Retina (tissue), 1 donor: ENCODE measurements around the gene PSMG2.
"Not testable (repeated sequence)": the region's sequence is repeated elsewhere in the genome, so short reads cannot be mapped to it uniquely, and the experiment has no call there.

Experiments used
- DNase-seq: peaks from one replicate; pipeline ENCODE4 v3.0.0-alpha.2; 2016

The PSMG2 gene

GRCh38 chr18:12726331-12726730, 23.5 kb downstream of the PSMG2 start:
- no peak for DNase-seq

DNA sequence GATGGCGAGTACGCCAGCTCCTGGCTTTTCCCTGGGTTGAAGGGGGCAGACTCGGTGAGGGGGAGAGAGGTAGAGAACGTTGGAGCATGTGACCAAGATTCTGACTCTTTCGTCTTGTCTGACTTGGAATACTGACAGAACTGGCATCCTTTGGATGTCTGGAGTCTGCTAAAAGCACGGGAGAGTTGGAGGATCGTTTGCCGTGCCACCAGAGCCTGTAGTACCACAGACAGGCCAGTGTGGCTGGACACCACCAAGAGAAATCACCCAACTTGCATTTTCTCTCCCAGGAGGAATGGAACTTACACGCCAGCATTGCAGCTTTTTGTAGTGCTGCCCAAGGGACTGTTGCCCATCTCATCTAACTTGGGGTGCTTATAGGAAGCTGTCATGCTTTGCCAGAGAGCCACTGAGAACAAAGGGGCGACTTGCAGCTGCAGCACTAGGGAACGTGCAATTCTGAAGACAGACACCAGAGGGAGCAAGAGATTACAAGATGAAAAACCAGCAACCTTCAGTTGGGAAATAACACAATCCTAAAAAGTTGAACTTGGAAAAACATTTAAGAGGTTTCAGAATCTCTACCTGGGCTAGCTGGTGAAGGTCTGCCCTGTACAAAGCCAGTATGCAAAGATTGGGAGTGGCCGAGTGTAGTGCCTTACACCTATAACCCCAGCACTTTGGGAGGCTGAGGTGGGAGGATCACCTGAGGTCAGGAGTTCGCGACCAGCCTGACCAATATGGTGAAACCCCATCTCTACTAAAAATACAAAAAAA, 24.1 kb downstream of the PSMG2 start:
- DNase-seq: peak; percentile 84

GRCh38 chr18:12737243-12737902, 34.5 kb downstream of the PSMG2 start:
- peak; percentile 8 for DNase-seq

- DNase-seq: no peak
Measured at GRCh38 chr18:12741351-12741750, 38.5 kb downstream of the PSMG2 start.

- DNase-seq: no peak
Measured at GRCh38 chr18:12742453-12742852, 39.6 kb downstream of the PSMG2 start.

DNA sequence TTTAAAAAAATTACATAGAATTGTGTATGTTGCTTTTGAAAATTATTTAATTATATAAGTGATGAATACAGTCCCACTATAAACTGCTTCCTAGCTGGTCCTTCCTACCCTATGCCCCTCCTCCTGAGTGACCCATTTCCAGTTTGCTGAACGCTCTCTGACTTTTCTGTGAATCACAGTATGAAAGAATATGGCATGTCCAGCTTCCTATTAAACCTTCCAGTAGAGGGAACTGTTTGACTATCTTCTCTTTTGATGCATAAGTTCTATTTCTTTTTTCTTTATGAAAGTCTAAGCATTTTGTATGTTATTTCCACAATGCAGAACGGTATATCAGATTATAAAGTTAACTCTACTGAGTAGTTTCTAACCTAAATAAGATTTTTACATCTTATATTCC, 41.3 kb downstream of the PSMG2 start:
- no peak for DNase-seq

GRCh38 chr18:12745095-12745795, 42.4 kb downstream of the PSMG2 start:
- DNase-seq: no peak

- DNase-seq: no peak
Measured at GRCh38 chr18:12747530-12748315, 44.9 kb downstream of the PSMG2 start.

DNA sequence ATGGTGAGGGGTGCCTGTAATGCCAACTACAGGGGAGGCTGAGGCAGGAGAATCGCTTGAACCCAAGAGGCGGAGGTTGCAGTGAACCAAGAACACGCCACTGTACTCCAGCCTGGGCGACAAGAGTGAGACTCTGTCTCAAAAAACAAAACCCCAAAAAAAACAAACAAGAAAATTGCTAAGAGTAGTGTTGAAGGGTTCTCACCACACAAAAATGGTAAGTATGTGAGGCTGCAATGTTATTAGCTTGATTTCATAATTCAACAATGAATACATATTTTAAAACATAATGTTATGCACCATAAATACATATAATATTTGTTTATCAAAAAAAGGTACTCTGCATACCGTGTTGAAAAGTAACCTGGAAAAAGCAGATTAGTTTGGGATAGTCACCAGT, 45.8 kb downstream of the PSMG2 start:
- no peak for DNase-seq

- DNase-seq: no peak
Measured at GRCh38 chr18:12749121-12749520, 46.3 kb downstream of the PSMG2 start.

DNA sequence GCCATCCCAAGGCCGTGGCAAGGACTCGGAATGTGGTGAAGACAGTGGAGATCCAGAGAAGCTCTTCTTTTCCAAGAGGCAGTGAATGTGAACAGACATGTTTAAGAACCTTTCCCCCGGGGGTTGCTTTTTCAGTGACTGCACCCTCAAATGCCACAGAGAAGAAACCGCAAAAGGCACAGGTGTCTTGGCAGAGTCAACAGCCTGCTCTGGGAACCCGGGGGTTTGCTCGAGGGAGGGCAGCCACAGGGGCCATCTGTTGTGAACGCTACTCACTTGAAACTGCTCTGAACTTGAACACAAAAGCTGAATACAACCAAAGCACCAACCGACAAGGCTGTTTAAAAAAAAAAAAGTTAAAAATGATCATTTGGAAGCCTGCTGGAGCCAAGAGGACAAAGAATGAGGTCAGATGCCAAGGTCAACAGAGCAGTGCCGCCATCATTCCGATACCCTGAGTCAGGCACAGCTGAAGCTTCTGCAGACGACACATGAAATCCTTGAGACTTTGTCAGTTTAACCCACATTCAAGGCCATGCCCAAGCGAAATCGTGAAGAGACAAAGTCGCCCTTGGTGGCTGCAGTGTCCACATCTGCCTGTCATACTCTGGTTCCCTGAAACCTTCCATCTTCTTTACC, 47.4 kb downstream of the PSMG2 start:
- DNase-seq: no peak

- DNase-seq: no peak
Measured at GRCh38 chr18:12750715-12751502, 48.1 kb downstream of the PSMG2 start.

GRCh38 chr18:12751503-12751884, 48.7 kb downstream of the PSMG2 start:
- DNase-seq: no peak

DNA sequence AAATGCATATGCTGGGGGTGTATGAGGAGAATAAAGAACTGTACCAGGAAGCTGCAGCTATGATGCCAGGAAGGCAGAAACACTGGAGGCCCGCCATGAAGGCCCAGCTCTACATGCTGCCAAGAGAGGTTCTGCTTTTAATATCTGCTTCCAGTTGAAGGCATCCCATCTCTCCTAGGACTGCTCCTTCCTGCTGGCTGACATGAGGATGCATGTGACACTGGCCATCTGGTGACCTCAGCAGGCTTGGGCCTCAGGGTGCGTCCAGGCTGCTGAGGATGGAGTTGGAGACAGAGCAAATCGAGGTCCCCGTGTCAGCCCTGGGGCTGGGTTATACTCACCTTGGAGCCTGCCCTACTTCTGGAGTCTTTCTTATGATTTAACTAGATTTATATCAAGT, 49.0 kb downstream of the PSMG2 start:
- no peak for DNase-seq

DNA sequence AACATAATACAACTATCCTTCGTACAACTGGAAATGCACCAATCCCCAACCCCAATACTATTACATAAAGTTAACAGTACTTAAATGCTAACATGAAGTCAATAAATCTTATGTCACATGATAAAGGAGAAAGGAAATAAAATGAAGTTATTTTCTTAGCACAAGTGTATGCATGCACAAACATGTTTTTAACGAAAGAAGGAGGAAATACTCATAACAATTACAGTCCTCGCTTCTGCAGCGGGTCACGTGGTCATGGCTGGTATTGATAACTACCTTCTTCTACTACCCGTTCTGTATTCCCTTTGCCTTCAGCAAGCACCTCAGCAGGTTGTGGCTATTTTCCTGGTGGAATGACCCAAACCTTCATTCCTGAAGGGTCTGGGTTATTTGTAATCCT, 51.7 kb downstream of the PSMG2 start:
- DNase-seq: no peak

DNA sequence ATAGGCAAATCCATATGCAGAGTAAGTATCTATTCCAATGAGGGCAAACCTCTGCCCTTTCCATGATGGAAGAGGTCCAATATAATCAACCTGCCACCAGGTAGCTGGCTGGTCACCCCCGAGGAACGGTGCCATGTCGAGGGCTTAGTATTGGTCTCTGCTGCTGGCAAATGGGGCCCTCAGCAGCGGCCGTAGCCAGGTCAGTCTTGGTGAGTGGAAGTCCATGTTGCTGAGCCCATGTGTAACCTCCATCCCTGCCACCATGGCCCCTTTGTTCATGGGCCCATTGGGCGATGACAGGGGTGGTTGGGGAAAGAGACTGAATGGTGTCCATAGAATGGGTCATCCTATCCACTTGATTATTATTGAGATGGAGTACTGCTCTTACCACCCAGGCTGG, 52.8 kb downstream of the PSMG2 start:
- not testable (repeated sequence) for DNase-seq

DNA sequence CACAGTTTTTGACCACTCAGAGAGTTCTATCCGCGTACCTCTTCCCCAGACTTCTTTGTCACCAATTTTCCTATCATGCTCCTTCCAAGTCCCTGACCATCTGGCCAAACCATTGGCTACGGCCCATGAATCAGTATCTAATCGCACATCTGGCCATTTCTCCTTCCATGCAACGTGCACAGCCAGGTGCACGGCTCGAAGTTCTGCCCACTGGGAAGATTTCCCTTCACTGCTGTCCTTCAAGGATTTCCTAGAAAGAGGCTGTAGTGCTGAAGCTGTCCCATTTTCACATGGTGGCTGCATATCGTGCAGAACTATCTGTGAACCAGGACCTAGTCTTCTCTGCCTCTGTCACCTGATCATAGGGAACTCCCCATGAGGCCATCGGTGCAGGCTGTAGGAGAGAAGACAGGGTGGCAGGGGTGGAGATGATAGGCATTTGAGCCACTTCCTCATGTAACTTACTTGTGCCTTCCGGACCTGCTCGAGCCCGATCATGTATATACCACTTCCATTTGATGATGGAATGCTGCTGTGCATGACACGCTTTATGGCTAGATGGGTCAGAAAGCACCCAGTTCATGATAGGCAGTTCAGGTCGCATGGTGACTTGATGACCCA, 53.9 kb downstream of the PSMG2 start:
- DNase-seq: not testable (repeated sequence)

GRCh38 chr18:12758566-12758965, 55.7 kb downstream of the PSMG2 start:
- not testable (repeated sequence) for DNase-seq

DNA sequence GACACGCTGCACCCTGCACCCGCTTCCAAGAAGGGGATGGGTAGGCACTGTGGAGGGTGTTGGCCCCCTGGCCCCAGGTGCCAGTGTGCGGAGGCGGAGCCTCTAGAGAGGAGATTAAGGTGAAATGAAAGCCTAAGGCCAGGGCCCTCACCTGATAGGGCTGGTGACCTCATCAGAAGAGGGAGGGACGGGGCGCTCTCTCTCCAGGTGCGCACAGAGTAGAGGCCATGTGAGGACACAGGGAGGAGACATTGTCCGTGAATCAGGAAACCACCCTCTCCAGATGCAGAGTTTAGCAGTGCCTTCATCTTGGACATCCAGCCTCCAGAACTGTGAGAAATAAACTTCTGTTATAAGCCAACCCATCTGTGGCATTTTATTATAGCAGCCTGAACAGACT, 62.3 kb downstream of the PSMG2 start:
- DNase-seq: no peak

DNA sequence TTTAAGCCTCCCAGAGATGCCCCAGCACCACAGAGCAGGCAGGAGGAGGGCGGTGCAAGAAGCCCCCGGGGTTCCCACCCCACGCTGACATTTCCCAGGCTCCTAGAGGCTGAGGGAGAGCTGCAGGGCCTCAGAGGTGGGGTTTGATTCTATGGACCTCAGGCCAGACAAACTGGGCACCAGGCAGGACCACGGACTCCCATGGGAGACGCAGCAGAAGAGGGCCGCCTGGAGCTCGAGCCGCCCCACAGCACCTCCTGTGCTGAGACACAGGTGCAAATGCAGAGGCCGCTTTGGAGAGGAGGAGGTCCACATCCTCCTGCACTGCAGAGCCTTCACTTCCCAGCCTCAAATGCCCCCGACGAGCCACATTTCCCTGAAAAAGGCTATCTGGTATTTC, 62.7 kb downstream of the PSMG2 start:
- DNase-seq: no peak

DNA sequence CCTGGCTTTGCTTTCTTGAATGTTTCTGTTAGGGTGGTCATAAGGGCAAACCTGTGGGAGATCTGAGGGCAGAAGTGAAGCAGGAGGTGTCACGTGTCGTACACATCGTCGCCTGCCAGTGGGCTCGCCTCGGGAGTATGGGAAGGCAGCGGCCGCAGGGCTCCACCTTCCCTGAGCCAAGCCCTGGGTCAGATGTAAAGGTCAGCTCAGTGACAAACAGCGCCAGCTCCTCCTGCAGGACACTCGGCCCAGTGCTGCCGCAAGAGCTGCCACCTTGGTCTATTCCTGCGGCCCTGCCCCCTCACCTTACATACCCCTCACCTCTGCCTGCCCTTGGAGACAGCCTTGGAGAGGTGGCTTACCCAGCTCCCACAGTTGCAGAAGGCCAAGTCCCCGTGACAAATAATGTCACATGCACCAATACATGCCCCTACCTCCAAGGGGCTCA, 64.2 kb downstream of the PSMG2 start:
- DNase-seq: no peak
